Panc1 (cell line): ENCODE data around the gene PGBD5. TPM values are rescaled to one million over a fixed set of nuclear protein-coding genes. Genes with fewer than 3 reads are reported as not detected.

Source experiments
- ATAC-seq: fragments of 200-7000 bp; cut with Tn5 transposase; 2 replicates; pipeline ENCODE4 v1.9.1; 2020; ENCODE audit warnings: mild to moderate bottlenecking, moderate library complexity
- BruUV-seq: library from RNA; stranded (reverse); fragments of 400-500 nt; replicated peaks from 2 replicates; lab custom pipeline; 2021; lab: Mats Ljungman, UMichigan
- CTCF ChIA-PET: fragments of 300-600 bp; sonication (Branson Sonifier 250); formaldehyde crosslinking; loops from one replicate; lab custom pipeline; 2022; ENCODE audit warnings: antibody characterized with exemption; lab: Charles Lee
- POLR2A ChIA-PET: fragments of 300-600 bp; sonication (Branson Sonifier 250); formaldehyde crosslinking; loops from one replicate; lab custom pipeline; 2022; ENCODE audit warnings: antibody characterized with exemption; lab: Charles Lee
- DNase-seq: peaks from one replicate; pipeline ENCODE4 v3.0.0-alpha.2; 2010; ENCODE audit warnings: low read depth, low spot score
- H3K27ac ChIP-seq: 2 replicates; pipeline ENCODE4 v1.5.1; 2011; ENCODE audit warnings: mild to moderate bottlenecking, low read length, inconsistent platforms
- H3K27me3 ChIP-seq: fragments of 200-500 bp; sonication (Bioruptor generic); 2 replicates; pipeline ENCODE4 v1.6.0; 2014; ENCODE audit warnings: low read length, inconsistent platforms; ENCODE audit not compliant: control insufficient read depth, insufficient read depth
- H3K36me3 ChIP-seq: fragments of 200-500 bp; sonication (Bioruptor generic); 2 replicates; pipeline ENCODE4 v1.5.1; 2014; ENCODE audit warnings: inconsistent platforms, mild to moderate bottlenecking, low read length, moderate library complexity; ENCODE audit not compliant: control insufficient read depth, insufficient read depth
- H3K4me1 ChIP-seq: 2 replicates; pipeline ENCODE4 v1.5.1; 2011; ENCODE audit warnings: inconsistent platforms, mild to moderate bottlenecking, low read length, moderate library complexity; ENCODE audit not compliant: control insufficient read depth, insufficient read depth
- H3K4me3 ChIP-seq, 2 experiments: 2 replicates each; pipeline ENCODE4 v1.5.1; 2011 to 2012; ENCODE audit warnings: low read depth in 2 of 2, low read length in 2 of 2, mild to moderate bottlenecking in 2 of 2, inconsistent platforms in 1 of 2, moderate library complexity in 1 of 2
- H3K9me3 ChIP-seq: fragments of 200-500 bp; sonication (Bioruptor generic); 2 replicates; pipeline ENCODE4 v1.5.1; 2014; ENCODE audit warnings: low read depth, mild to moderate bottlenecking, inconsistent platforms, low read length, moderate library complexity; ENCODE audit not compliant: control insufficient read depth, insufficient read depth
- POLR2AphosphoS5 ChIP-seq: IDR thresholded peaks from 2 replicates; pipeline ENCODE4 v1.6.1; 2012; ENCODE audit warnings: mild to moderate bottlenecking, low read depth, low read length, moderate library complexity
- SIN3A ChIP-seq: IDR thresholded peaks from 2 replicates; pipeline ENCODE4 v1.6.1; 2012; ENCODE audit warnings: low read depth, mild to moderate bottlenecking, low read length, moderate library complexity, borderline replicate concordance; ENCODE audit not compliant: insufficient read depth
- TCF7L2 ChIP-seq: IDR thresholded peaks from 2 replicates; pipeline ENCODE4 v1.6.1; 2011; ENCODE audit warnings: mild to moderate bottlenecking, low read depth, low read length, inconsistent platforms
- in situ Hi-C: cut with HindIII; loops from 2 replicates; pipeline ENCODE4 v1.10.0; 2016; ENCODE audit warnings: low sequenced_read_pairs, low pct_unique_long_range_greater_than_20kb
- intact Hi-C: fragments of 100-400 bp; cut with micrococcal nuclease; formaldehyde crosslinking; loops from one replicate; pipeline ENCODE4 v1.10.0; 2022; ENCODE audit not compliant: unreplicated experiment
- total RNA-seq: library from RNA; stranded (reverse); gene quantifications from one replicate; pipeline ENCODE4 v1.2.1, GENCODE V29; 2021; ENCODE audit not compliant: unreplicated experiment
- TF ChIP-seq, protein P1 (sequence below): fragments of 450-650 bp; IDR thresholded peaks from 2 replicates; pipeline ENCODE4 v1.5.1; 2017; ENCODE audit warnings: mild to moderate bottlenecking
- TF ChIP-seq, protein P2 (sequence below), 2 experiments: IDR thresholded peaks; 2 replicates each; pipeline ENCODE4 v1.6.1; 2011 to 2012; ENCODE audit warnings: low read depth in 2 of 2, control low read depth in 1 of 2, low read length in 1 of 2, mild to moderate bottlenecking in 1 of 2, moderate library complexity in 1 of 2; ENCODE audit not compliant: insufficient read depth in 1 of 2

Gene PGBD5
- total RNA-seq, 1 experiment from 2014 or later = 0.05 TPM

DNA sequence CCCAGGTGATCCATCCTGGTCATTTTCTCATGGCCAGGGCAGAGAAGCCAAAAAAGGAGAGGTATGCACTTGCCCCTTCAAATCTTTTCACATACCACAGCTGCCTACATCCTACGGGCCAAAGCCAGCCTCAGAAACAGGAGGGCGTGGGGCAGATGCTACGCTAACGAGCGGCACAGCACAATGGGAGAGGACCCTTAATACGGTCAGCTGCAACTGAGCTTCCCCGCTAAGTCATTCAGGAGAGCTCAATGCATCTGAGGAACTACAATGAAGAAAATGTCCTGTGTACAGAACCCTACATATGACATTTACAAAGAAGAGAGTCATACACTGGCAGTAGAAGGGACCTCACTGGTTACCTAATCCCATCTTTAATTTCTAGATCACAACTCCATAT is 78.2 kb downstream of the PGBD5 start:
- H3K4me3 ChIP-seq = no peak overlapping the region
- CTCF ChIA-PET = no interaction called here
- TF ChIP-seq, protein P1, sequence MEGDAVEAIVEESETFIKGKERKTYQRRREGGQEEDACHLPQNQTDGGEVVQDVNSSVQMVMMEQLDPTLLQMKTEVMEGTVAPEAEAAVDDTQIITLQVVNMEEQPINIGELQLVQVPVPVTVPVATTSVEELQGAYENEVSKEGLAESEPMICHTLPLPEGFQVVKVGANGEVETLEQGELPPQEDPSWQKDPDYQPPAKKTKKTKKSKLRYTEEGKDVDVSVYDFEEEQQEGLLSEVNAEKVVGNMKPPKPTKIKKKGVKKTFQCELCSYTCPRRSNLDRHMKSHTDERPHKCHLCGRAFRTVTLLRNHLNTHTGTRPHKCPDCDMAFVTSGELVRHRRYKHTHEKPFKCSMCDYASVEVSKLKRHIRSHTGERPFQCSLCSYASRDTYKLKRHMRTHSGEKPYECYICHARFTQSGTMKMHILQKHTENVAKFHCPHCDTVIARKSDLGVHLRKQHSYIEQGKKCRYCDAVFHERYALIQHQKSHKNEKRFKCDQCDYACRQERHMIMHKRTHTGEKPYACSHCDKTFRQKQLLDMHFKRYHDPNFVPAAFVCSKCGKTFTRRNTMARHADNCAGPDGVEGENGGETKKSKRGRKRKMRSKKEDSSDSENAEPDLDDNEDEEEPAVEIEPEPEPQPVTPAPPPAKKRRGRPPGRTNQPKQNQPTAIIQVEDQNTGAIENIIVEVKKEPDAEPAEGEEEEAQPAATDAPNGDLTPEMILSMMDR = no peak
- TF ChIP-seq, protein P2, sequence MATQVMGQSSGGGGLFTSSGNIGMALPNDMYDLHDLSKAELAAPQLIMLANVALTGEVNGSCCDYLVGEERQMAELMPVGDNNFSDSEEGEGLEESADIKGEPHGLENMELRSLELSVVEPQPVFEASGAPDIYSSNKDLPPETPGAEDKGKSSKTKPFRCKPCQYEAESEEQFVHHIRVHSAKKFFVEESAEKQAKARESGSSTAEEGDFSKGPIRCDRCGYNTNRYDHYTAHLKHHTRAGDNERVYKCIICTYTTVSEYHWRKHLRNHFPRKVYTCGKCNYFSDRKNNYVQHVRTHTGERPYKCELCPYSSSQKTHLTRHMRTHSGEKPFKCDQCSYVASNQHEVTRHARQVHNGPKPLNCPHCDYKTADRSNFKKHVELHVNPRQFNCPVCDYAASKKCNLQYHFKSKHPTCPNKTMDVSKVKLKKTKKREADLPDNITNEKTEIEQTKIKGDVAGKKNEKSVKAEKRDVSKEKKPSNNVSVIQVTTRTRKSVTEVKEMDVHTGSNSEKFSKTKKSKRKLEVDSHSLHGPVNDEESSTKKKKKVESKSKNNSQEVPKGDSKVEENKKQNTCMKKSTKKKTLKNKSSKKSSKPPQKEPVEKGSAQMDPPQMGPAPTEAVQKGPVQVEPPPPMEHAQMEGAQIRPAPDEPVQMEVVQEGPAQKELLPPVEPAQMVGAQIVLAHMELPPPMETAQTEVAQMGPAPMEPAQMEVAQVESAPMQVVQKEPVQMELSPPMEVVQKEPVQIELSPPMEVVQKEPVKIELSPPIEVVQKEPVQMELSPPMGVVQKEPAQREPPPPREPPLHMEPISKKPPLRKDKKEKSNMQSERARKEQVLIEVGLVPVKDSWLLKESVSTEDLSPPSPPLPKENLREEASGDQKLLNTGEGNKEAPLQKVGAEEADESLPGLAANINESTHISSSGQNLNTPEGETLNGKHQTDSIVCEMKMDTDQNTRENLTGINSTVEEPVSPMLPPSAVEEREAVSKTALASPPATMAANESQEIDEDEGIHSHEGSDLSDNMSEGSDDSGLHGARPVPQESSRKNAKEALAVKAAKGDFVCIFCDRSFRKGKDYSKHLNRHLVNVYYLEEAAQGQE (IDR thresholded peaks at IDR 0.05; ENCODE audit: insufficient read depth in 1 of 2, low read depth in 2 of 2, low read length in 1 of 2) = no peak
- TF ChIP-seq TCF7L2 (no peak), POLR2AphosphoS5 (no peak), SIN3A (no peak)
- H3K9me3 ChIP-seq = no peaks in the 10 kb centered on the region
- no peak overlapping the region for H3K27ac ChIP-seq
- peaks cover 7% of the 10 kb centered on the region for H3K27me3 ChIP-seq
- no TSS peak for BruUV-seq
- H3K36me3 ChIP-seq = no peaks in the 10 kb centered on the region
- H3K4me1 ChIP-seq = no peaks in the 10 kb centered on the region
- intact Hi-C loops (no loop called here), in situ Hi-C loops (no loop called here)
- ATAC-seq = no peak
- no peak for DNase-seq
- POLR2A ChIA-PET = no interaction called here

DNA sequence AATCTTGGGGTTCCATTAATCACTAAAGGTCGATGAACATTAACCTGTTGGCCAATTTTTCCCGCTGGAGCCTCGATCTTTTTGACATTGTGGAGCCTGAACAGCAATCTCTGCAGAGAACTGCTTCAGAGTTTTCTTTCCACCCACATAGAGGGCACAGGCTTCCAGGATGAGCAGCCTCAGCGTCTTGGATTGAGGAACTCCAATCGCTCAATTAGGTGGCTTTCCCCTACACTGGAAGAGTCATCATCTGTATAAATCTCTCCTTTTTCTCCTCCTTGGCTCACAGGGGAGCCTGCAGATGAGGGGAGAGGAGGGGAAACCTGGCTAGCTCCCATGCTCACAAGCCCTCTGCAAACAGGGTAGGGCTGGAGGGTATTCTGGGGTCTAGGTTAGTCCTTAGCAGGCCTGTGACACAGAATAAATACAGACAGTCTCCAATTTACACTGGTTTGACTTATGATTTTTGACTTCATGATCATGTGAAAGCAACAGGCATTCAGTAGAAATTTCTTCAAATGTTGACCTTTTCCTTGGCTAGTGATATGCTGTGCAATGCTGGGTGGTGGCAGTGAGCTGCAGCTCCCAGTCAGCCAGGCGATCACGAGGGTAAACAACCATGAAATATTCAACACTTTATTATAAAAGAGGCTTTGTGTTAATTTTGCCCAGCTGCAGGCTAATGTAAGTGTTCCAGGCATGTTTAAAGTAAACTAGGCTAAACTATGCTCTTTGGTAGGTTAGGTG is 80.8 kb downstream of the PGBD5 start:
- ChIA-PET POLR2A (no interaction called here), CTCF (no interaction called here)
- TF ChIP-seq TCF7L2 (no peak), SIN3A (no peak), POLR2AphosphoS5 (no peak)
- TF ChIP-seq, protein P1 = no peak
- TF ChIP-seq, protein P2 (IDR thresholded peaks at IDR 0.05; ENCODE audit: insufficient read depth in 1 of 2, low read depth in 2 of 2, low read length in 1 of 2) = no peak
- Histone ChIP-seq H3K4me1 (no peaks in the 10 kb centered on the region), H3K9me3 (no peaks in the 10 kb centered on the region), H3K36me3 (no peaks in the 10 kb centered on the region), H3K27me3 (peaks cover 7% of the 10 kb centered on the region), H3K4me3 (no peak overlapping the region), H3K27ac (no peak overlapping the region)
- no TSS peak for BruUV-seq
- intact Hi-C loops (no loop called here), in situ Hi-C loops (no loop called here)
- DNase-seq = no peak
- ATAC-seq = no peak
